DMS153 (cell line): ENCODE data around the gene TCF21.
"Not testable (repeated sequence)": the region's sequence is repeated elsewhere in the genome, so short reads cannot be mapped to it uniquely, and the experiment has no call there.

ENCODE experiments used
- DNase-seq: peaks from one replicate; lab custom pipeline; 2025; lab: John Stamatoyannopoulos, UW

The TCF21 gene

GRCh38 chr6:133923938-133924593 lies 35.2 kb downstream of the TCF21 start:
- peak; percentile 74 for DNase-seq

- not testable (repeated sequence) for DNase-seq
Observed at GRCh38 chr6:133931221-133931620, 42.3 kb downstream of the TCF21 start.

GRCh38 chr6:133936352-133936751 lies 47.4 kb downstream of the TCF21 start:
- DNase-seq: not testable (repeated sequence)

- DNase-seq: no peak
Observed at GRCh38 chr6:133937909-133938308, 49.0 kb downstream of the TCF21 start.

- DNase-seq: no peak
Observed at GRCh38 chr6:133938533-133938932, 49.6 kb downstream of the TCF21 start.

- peak; percentile 21 for DNase-seq
Observed at GRCh38 chr6:133939778-133940667, 51.1 kb downstream of the TCF21 start.
